PC-9 (cell line): ENCODE results near the gene ONECUT2. TPM values are rescaled to one million over a fixed set of nuclear protein-coding genes. Genes with fewer than 3 reads are reported as not detected.

Experiments used
- BruUV-seq: library from RNA; stranded (reverse); fragments of 400-500 nt; replicated peaks from 2 replicates; lab custom pipeline; 2021; lab: Mats Ljungman, UMichigan
- CTCF ChIA-PET: fragments of 300-600 bp; sonication (Branson Sonifier 250); formaldehyde crosslinking; loops from one replicate; lab custom pipeline; 2022; ENCODE audit warnings: antibody characterized with exemption; lab: Charles Lee
- POLR2A ChIA-PET: fragments of 300-600 bp; sonication (Branson Sonifier 250); formaldehyde crosslinking; loops from one replicate; lab custom pipeline; 2022; ENCODE audit warnings: antibody characterized with exemption; ENCODE audit not compliant: unreplicated experiment; lab: Charles Lee
- DNase-seq, 2 experiments: peaks; one replicate each; pipeline versions ENCODE4 v3.0.0 to v3.0.0-alpha.2; 2015 to 2022; ENCODE audit warnings: mixed read lengths in 1 of 2
- H2AFZ ChIP-seq: fragments of 200-600 bp; sonication (generic); 2 replicates; pipeline ENCODE4 v1.8.1; 2017; ENCODE audit warnings: antibody characterized with exemption
- H3F3A ChIP-seq: fragments of 200-600 bp; sonication (generic); 2 replicates; pipeline ENCODE4 v1.8.1; 2017; ENCODE audit warnings: antibody characterized with exemption, mild to moderate bottlenecking, low read depth; ENCODE audit not compliant: insufficient read depth
- H3K27ac ChIP-seq: fragments of 200-600 bp; sonication (generic); 2 replicates; pipeline ENCODE4 v1.6.1; 2016; ENCODE audit warnings: mixed run types
- H3K27me3 ChIP-seq: fragments of 200-600 bp; sonication (generic); 2 replicates; pipeline ENCODE4 v1.6.1; 2016; ENCODE audit warnings: low read depth, mixed run types; ENCODE audit not compliant: insufficient read depth
- H3K36me3 ChIP-seq: fragments of 200-600 bp; sonication (generic); 2 replicates; pipeline ENCODE4 v1.6.1; 2016; ENCODE audit warnings: low read depth, mixed run types
- H3K4me1 ChIP-seq: fragments of 200-600 bp; sonication (generic); replicated peaks from 2 replicates; pipeline ENCODE4 v1.6.1; 2016; ENCODE audit warnings: mixed run types; ENCODE audit not compliant: insufficient read depth
- H3K4me2 ChIP-seq: fragments of 200-600 bp; sonication (generic); 2 replicates; pipeline ENCODE4 v1.6.1; 2017; ENCODE audit warnings: mixed run types
- H3K4me3 ChIP-seq: fragments of 200-600 bp; sonication (generic); 2 replicates; pipeline ENCODE4 v1.6.1; 2016; ENCODE audit warnings: mixed run types
- H3K79me2 ChIP-seq: fragments of 200-600 bp; sonication (generic); 2 replicates; pipeline ENCODE4 v1.6.1; 2017; ENCODE audit warnings: low read depth, mixed run types
- H3K9me2 ChIP-seq: fragments of 200-600 bp; sonication (generic); 2 replicates; pipeline ENCODE4 v1.8.1; 2017; ENCODE audit warnings: mild to moderate bottlenecking; ENCODE audit not compliant: insufficient read depth
- H3K9me3 ChIP-seq: fragments of 200-600 bp; sonication (generic); 2 replicates; pipeline ENCODE4 v1.8.1; 2016; ENCODE audit warnings: low read depth; ENCODE audit not compliant: insufficient read depth
- H4K20me1 ChIP-seq: fragments of 200-600 bp; sonication (generic); 2 replicates; pipeline ENCODE4 v1.8.1; 2017; ENCODE audit not compliant: insufficient read depth
- CTCF ChIP-seq: fragments of 200-600 bp; sonication (generic); conservative IDR thresholded peaks from 2 replicates; pipeline ENCODE4 v1.6.1; 2017; ENCODE audit warnings: mixed run types, antibody characterized with exemption, mild to moderate bottlenecking, moderate library complexity
- EZH2 ChIP-seq: fragments of 200-600 bp; sonication (generic); IDR thresholded peaks from 2 replicates; pipeline ENCODE4 v1.8.0; 2017; ENCODE audit warnings: antibody characterized with exemption, low read depth
- intact Hi-C: fragments of 100-400 bp; cut with micrococcal nuclease; formaldehyde crosslinking; loops from one replicate; pipeline ENCODE4 v1.10.0; 2022; ENCODE audit not compliant: unreplicated experiment
- total RNA-seq: library from RNA; stranded (reverse); gene quantifications from 2 replicates; pipeline ENCODE4 v1.2.3, GENCODE V29; 2021

Gene ONECUT2
- total RNA-seq, 1 experiment from 2014 or later: 0.35 TPM

GRCh38 chr18:57533006-57533867, 98.1 kb downstream of the ONECUT2 start:
- Histone ChIP-seq H3K27me3 (no peaks in the 10 kb centered on the region), H4K20me1 (no peaks in the 10 kb centered on the region), H3K27ac (no peak overlapping the region), H3K36me3 (no peaks in the 10 kb centered on the region), H3K4me2 (no peak overlapping the region), H2AFZ (no peak overlapping the region), H3K9me2 (no peaks in the 10 kb centered on the region), H3K9me3 (no peaks in the 10 kb centered on the region), H3K4me1 (no peaks in the 10 kb centered on the region), H3F3A (no peaks in the 10 kb centered on the region), H3K79me2 (no peaks in the 10 kb centered on the region), H3K4me3 (no peak overlapping the region)
- ChIA-PET POLR2A (no interaction called here), CTCF (no interaction called here)
- intact Hi-C loops: no loop called here
- no peak for DNase-seq
- TF ChIP-seq EZH2 (no peak), CTCF (no peak)
- no TSS peak for BruUV-seq

GRCh38 chr18:57533868-57534510, 98.8 kb downstream of the ONECUT2 start:
- no TSS peak for BruUV-seq
- no peaks in the 10 kb centered on the region for H3K79me2 ChIP-seq
- CTCF ChIA-PET: no interaction called here
- no peaks in the 10 kb centered on the region for H3F3A ChIP-seq
- H3K9me2 ChIP-seq: no peaks in the 10 kb centered on the region
- intact Hi-C loops: no loop called here
- H3K9me3 ChIP-seq: no peaks in the 10 kb centered on the region
- H3K4me1 ChIP-seq: no peaks in the 10 kb centered on the region
- no peak overlapping the region for H2AFZ ChIP-seq
- POLR2A ChIA-PET: no interaction called here
- H3K27ac ChIP-seq: no peak overlapping the region
- no peaks in the 10 kb centered on the region for H3K36me3 ChIP-seq
- no peak overlapping the region for H3K4me3 ChIP-seq
- H3K4me2 ChIP-seq: no peak overlapping the region
- H4K20me1 ChIP-seq: no peaks in the 10 kb centered on the region
- TF ChIP-seq EZH2: no peak
- TF ChIP-seq CTCF: no peak
- no peak for DNase-seq
- no peaks in the 10 kb centered on the region for H3K27me3 ChIP-seq

- Histone ChIP-seq H3K9me3 (no peaks in the 10 kb centered on the region), H3K27me3 (no peaks in the 10 kb centered on the region), H4K20me1 (no peaks in the 10 kb centered on the region), H3K4me2 (no peak overlapping the region), H3K79me2 (no peaks in the 10 kb centered on the region), H3K9me2 (no peaks in the 10 kb centered on the region), H3K4me1 (no peaks in the 10 kb centered on the region), H3K27ac (no peak overlapping the region), H3K4me3 (no peak overlapping the region), H2AFZ (no peak overlapping the region), H3K36me3 (no peaks in the 10 kb centered on the region), H3F3A (no peaks in the 10 kb centered on the region)
- no peak for DNase-seq
- no peak for TF ChIP-seq EZH2
- TF ChIP-seq CTCF: no peak
- CTCF ChIA-PET: no interaction called here
- BruUV-seq: no TSS peak
- intact Hi-C loops: no loop called here
- POLR2A ChIA-PET: no interaction called here
These were observed 99.3 kb downstream of the ONECUT2 start for GRCh38 chr18:57534511-57534909.
